ENCODE measurements around the gene KDM4E. TPM values are rescaled to one million over a fixed set of nuclear protein-coding genes. Genes with fewer than 3 reads are reported as not detected.

Gene KDM4E
- total RNA-seq, 2 donors from 2014 or later = not detected

- Histone ChIP-seq H3K4me3 (no peak overlapping the region), H3K27me3 (no peaks in the 10 kb centered on the region), H3K36me3 (no peaks in the 10 kb centered on the region), H3K9me3 (no peaks in the 10 kb centered on the region), H3K27ac (no peak overlapping the region), H3K4me1 (no peaks in the 10 kb centered on the region)
- DNase-seq (ENCODE audit: low spot score) = no peak
- TF ChIP-seq, protein P1, sequence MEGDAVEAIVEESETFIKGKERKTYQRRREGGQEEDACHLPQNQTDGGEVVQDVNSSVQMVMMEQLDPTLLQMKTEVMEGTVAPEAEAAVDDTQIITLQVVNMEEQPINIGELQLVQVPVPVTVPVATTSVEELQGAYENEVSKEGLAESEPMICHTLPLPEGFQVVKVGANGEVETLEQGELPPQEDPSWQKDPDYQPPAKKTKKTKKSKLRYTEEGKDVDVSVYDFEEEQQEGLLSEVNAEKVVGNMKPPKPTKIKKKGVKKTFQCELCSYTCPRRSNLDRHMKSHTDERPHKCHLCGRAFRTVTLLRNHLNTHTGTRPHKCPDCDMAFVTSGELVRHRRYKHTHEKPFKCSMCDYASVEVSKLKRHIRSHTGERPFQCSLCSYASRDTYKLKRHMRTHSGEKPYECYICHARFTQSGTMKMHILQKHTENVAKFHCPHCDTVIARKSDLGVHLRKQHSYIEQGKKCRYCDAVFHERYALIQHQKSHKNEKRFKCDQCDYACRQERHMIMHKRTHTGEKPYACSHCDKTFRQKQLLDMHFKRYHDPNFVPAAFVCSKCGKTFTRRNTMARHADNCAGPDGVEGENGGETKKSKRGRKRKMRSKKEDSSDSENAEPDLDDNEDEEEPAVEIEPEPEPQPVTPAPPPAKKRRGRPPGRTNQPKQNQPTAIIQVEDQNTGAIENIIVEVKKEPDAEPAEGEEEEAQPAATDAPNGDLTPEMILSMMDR (IDR thresholded peaks at IDR 0.05) = no peak
These were observed 32.9 kb downstream of the KDM4E start for GRCh38 chr11:95057959-95058358.

DNA sequence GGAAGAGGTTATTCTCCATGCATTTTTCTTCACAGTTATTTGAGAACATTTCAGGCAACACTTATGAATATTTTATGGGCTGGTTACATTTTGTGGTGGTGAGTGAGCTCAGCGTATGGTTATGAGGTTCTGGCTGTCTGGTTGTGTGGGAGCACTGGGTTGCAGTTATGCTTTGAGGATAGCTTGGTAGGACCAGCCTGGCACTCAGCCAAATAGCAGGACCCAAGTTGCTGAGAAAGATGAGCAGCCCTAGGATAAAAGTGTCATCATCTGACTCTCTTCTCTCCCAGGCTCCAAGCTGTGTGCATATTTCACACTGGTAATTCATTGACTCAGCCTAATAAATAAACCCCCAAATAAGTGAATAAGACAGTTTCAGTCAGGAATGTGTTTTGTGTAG is 33.6 kb downstream of the KDM4E start:
- TF ChIP-seq, protein P1 (IDR thresholded peaks at IDR 0.05) = no peak
- H3K4me3 ChIP-seq = no peak overlapping the region
- no peaks in the 10 kb centered on the region for H3K27me3 ChIP-seq
- H3K4me1 ChIP-seq = no peaks in the 10 kb centered on the region
- no peak overlapping the region for H3K27ac ChIP-seq
- no peak for DNase-seq (ENCODE audit: low spot score)
- H3K36me3 ChIP-seq = no peaks in the 10 kb centered on the region
- no peaks in the 10 kb centered on the region for H3K9me3 ChIP-seq

DNA sequence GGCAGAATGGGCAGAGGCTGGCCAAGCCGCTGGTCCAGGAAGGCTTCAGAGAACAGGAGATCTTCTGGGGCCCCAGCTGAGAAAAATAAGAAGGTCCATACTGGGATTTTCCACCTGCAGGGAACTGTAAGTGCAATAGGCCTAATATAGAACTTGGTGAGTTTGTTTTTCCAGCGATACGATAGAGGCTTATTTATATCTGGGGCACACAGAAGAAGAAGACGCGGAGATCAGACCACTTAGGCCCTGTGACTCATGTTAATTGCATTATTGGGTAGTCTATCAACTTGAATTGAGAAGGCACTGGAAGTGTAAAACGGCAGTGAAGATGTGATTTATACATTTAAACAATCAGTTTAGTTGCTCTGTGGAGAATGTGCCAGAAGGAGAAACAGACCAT is 34.0 kb downstream of the KDM4E start:
- TF ChIP-seq, protein P1 (IDR thresholded peaks at IDR 0.05) = no peak
- Histone ChIP-seq H3K4me3 (no peak overlapping the region), H3K36me3 (no peaks in the 10 kb centered on the region), H3K27me3 (no peaks in the 10 kb centered on the region), H3K27ac (no peak overlapping the region), H3K4me1 (no peaks in the 10 kb centered on the region), H3K9me3 (no peaks in the 10 kb centered on the region)
- no peak for DNase-seq (ENCODE audit: low spot score)

- Histone ChIP-seq H3K27me3 (no peaks in the 10 kb centered on the region), H3K4me1 (peaks cover 0 to 17% of the 10 kb centered on the region in 2 donors), H3K9me3 (no peaks in the 10 kb centered on the region), H3K4me3 (no peak overlapping the region), H3K36me3 (no peaks in the 10 kb centered on the region), H3K27ac (no peak overlapping the region)
- TF ChIP-seq, protein P1 (IDR thresholded peaks at IDR 0.05) = no peak
- no peak for DNase-seq (ENCODE audit: low spot score)
These were observed 40.3 kb downstream of the KDM4E start for GRCh38 chr11:95065336-95065735.

GRCh38 chr11:95066716-95067038 is 41.6 kb downstream of the KDM4E start, which contains the start of gene SRSF8:
Gene SRSF8, plus strand, starts transcription at chr11:95066919. Its CDS starts 308 bp downstream, at chr11:95067227.
- peak within 1 kb of the TSS; percentile 97 to 99 for H3K27ac ChIP-seq
- no peaks in the 10 kb centered on the region for H3K27me3 ChIP-seq
- peaks cover 0 to 18% of the 10 kb centered on the region in 2 donors for H3K4me1 ChIP-seq
- no peak for DNase-seq (ENCODE audit: low spot score)
- H3K9me3 ChIP-seq = no peaks in the 10 kb centered on the region
- H3K4me3 ChIP-seq = peak within 1 kb of the TSS; percentile 87 to 90
- no peaks in the 10 kb centered on the region for H3K36me3 ChIP-seq
- TF ChIP-seq, protein P1 (IDR thresholded peaks at IDR 0.05) = no peak
